Memory B cell (primary cell): ENCODE measurements around the gene RB1.

Source experiments
- ATAC-seq: fragments of 150-1000 bp; cut with Tn5 transposase; 2 replicates; pipeline ENCODE4 v1.10.0; 2021; ENCODE audit warnings: low read depth, mild to moderate bottlenecking, moderate library complexity
- DNase-seq, 2 donors: peaks; one replicate each; pipeline ENCODE4 v3.0.0; 2022; ENCODE audit warnings: low spot score in 2 of 2
- H3K27ac Mint-ChIP-seq: one replicate; pipeline ENCODE4 v1.8.0; 2022; ENCODE audit warnings: mild to moderate bottlenecking, moderate library complexity, mixed read lengths
- H3K27me3 Mint-ChIP-seq: one replicate; pipeline ENCODE4 v1.8.0; 2022; ENCODE audit warnings: mixed read lengths
- H3K36me3 Mint-ChIP-seq: one replicate; pipeline ENCODE4 v1.8.0; 2022; ENCODE audit warnings: mild to moderate bottlenecking, mixed read lengths
- H3K4me1 Mint-ChIP-seq: one replicate; pipeline ENCODE4 v1.8.0; 2022; ENCODE audit warnings: mixed read lengths
- H3K4me3 Mint-ChIP-seq: one replicate; pipeline ENCODE4 v1.8.0; 2022; ENCODE audit warnings: mild to moderate bottlenecking, moderate library complexity, mixed read lengths
- H3K9me3 Mint-ChIP-seq: one replicate; pipeline ENCODE4 v1.8.0; 2022; ENCODE audit warnings: mixed read lengths

The RB1 gene

DNA sequence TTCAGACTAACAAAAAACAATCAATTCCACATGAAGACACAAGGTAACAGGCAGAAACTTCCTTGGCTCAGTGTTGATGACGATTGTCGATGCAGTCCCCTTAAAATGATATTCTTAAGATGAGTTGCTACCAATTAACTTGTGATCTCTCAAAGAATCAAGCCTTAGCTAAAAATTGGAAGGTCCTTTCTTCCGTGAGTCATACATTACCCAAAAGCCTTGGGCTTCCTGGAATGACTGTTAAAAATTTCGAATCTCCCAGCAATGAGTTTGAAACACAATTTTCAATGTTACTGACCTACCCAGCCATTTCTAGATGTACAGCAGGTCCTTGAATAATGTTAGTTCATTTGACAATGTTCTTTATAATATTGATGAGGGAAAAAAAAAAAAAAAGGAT is 28.0 kb upstream of the RB1 start:
- Mint-ChIP-seq H3K4me3 (no peak overlapping the region), H3K27ac (no peak overlapping the region), H3K36me3 (peaks cover 3% of the 10 kb centered on the region), H3K27me3 (no peaks in the 10 kb centered on the region), H3K4me1 (peaks cover 2% of the 10 kb centered on the region), H3K9me3 (no peaks in the 10 kb centered on the region)
- ATAC-seq (no peak), DNase-seq (no peak)

- Mint-ChIP-seq H3K27ac (no peak overlapping the region), H3K4me1 (peaks cover 5% of the 10 kb centered on the region)
Observed at GRCh38 chr13:48278806-48279205, 24.7 kb upstream of the RB1 start.

DNA sequence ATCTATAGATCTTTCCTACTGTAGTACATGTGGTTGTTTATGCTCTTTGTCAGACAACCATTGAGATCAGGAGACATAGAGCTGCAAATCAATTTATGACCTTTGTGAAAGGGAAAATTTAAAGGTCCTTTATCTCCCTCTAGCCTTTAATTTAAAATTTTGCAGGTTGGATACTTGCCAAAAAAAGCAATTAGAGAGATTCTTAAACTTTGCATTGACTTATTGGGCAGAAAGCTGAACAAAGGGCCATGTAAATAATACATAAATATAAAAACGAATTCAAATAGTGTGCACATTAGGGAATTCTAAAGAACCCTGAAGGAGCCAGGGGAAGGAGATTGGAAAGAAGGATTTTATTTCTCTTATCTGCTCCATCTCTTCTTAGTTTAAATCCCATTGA is 22.0 kb upstream of the RB1 start:
- peaks cover 4% of the 10 kb centered on the region for H3K36me3 Mint-ChIP-seq
- H3K9me3 Mint-ChIP-seq: peaks cover 1% of the 10 kb centered on the region
- no peak for ATAC-seq
- H3K4me3 Mint-ChIP-seq: no peak overlapping the region
- H3K4me1 Mint-ChIP-seq: peaks cover 17% of the 10 kb centered on the region
- no peak overlapping the region for H3K27ac Mint-ChIP-seq
- peaks cover 2% of the 10 kb centered on the region for H3K27me3 Mint-ChIP-seq
- DNase-seq: no peak

More at GRCh38 chr13:48278806-48279205, 24.7 kb upstream of the RB1 start:
- H3K27me3 Mint-ChIP-seq: peaks cover 2% of the 10 kb centered on the region
- peaks cover 3% of the 10 kb centered on the region for H3K36me3 Mint-ChIP-seq
- H3K9me3 Mint-ChIP-seq: peaks cover 1% of the 10 kb centered on the region
- DNase-seq: no peak
- no peak overlapping the region for H3K4me3 Mint-ChIP-seq
- no peak for ATAC-seq

DNA sequence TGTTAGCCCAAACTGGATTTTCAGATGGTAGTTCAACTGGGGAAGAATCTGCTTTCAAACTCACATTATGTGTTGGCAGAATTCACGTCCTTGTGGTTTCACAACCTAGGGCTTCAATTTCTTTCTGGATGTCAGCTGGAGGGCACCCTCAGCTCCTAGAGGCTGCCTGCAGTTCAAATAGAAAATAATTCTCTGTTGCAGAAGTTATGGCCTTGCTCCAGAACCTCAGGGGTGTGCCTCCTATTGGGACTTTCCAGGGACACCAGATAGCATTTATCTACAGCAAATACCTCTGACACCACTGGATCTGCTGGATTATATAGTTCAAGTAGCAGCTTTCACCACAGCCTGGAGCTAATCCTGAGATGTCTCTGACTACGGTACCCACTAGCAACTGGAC is 11.8 kb upstream of the RB1 start:
- H3K4me1 Mint-ChIP-seq: peaks cover 13% of the 10 kb centered on the region
- H3K27ac Mint-ChIP-seq: no peak overlapping the region
- DNase-seq: no peak
- H3K9me3 Mint-ChIP-seq: no peaks in the 10 kb centered on the region
- H3K36me3 Mint-ChIP-seq: no peaks in the 10 kb centered on the region
- H3K4me3 Mint-ChIP-seq: no peak overlapping the region
- no peaks in the 10 kb centered on the region for H3K27me3 Mint-ChIP-seq
- no peak for ATAC-seq

- DNase-seq: no peak
- Mint-ChIP-seq H3K4me3 (no peak overlapping the region), H3K27ac (no peak overlapping the region), H3K4me1 (peaks cover 9% of the 10 kb centered on the region), H3K27me3 (no peaks in the 10 kb centered on the region), H3K9me3 (no peaks in the 10 kb centered on the region), H3K36me3 (no peaks in the 10 kb centered on the region)
- no peak for ATAC-seq
Observed at GRCh38 chr13:48292650-48293049, 10.9 kb upstream of the RB1 start.

GRCh38 chr13:48294653-48295052 is 8.9 kb upstream of the RB1 start:
- DNase-seq (no peak), ATAC-seq (no peak)
- no peak overlapping the region for H3K27ac Mint-ChIP-seq
- no peaks in the 10 kb centered on the region for H3K9me3 Mint-ChIP-seq
- H3K4me1 Mint-ChIP-seq: peaks cover 8% of the 10 kb centered on the region
- H3K4me3 Mint-ChIP-seq: no peak overlapping the region
- no peaks in the 10 kb centered on the region for H3K27me3 Mint-ChIP-seq
- no peaks in the 10 kb centered on the region for H3K36me3 Mint-ChIP-seq

- H3K36me3 Mint-ChIP-seq: no peaks in the 10 kb centered on the region
- H3K4me3 Mint-ChIP-seq: no peak overlapping the region
- DNase-seq: no peak
- H3K27ac Mint-ChIP-seq: no peak overlapping the region
- H3K9me3 Mint-ChIP-seq: no peaks in the 10 kb centered on the region
- H3K27me3 Mint-ChIP-seq: no peaks in the 10 kb centered on the region
- no peak for ATAC-seq
- peaks cover 8% of the 10 kb centered on the region for H3K4me1 Mint-ChIP-seq
Observed at GRCh38 chr13:48295271-48295670, 8.3 kb upstream of the RB1 start.

- ATAC-seq (no peak), DNase-seq (no peak)
- H3K4me1 Mint-ChIP-seq: peaks cover 8% of the 10 kb centered on the region
- H3K27me3 Mint-ChIP-seq: no peaks in the 10 kb centered on the region
- no peaks in the 10 kb centered on the region for H3K9me3 Mint-ChIP-seq
- H3K36me3 Mint-ChIP-seq: no peaks in the 10 kb centered on the region
- H3K27ac Mint-ChIP-seq: no peak overlapping the region
- no peak overlapping the region for H3K4me3 Mint-ChIP-seq
Observed at GRCh38 chr13:48296528-48296927, 7.0 kb upstream of the RB1 start.

DNA sequence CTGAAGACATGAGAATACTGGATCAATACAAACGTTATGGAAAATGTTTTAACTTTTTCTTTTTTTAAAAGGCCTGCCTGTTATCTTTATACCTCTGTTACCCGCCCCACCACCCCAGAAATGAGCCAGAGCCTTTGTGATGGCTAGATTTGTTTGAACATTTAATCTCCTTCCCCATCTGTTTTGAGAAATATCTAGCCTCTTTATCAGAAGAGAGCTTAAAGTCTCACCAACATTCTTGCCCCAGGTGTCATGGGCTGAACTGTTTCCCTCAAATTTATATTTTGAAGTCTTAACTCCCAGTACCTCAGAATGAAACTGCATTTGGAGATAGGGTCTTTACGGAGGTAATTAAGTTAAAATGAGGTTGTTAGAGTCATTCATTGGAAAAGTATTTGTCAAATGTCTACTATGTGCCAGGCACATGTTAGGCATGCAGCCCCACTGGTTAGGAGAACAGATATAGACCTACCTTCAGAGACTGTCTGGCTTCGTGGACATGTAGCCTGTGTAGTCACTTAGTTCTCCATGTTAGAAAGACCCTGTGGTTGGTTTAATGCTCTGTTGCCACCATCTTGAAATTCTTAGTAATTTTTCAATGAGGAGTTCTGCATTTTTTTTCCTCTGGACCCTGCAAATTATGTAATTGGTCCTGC is 6.3 kb upstream of the RB1 start:
- H3K27ac Mint-ChIP-seq: no peak overlapping the region
- no peaks in the 10 kb centered on the region for H3K9me3 Mint-ChIP-seq
- no peak overlapping the region for H3K4me3 Mint-ChIP-seq
- H3K27me3 Mint-ChIP-seq: no peaks in the 10 kb centered on the region
- H3K36me3 Mint-ChIP-seq: no peaks in the 10 kb centered on the region
- DNase-seq (no peak), ATAC-seq (no peak)
- H3K4me1 Mint-ChIP-seq: peaks cover 8% of the 10 kb centered on the region

DNA sequence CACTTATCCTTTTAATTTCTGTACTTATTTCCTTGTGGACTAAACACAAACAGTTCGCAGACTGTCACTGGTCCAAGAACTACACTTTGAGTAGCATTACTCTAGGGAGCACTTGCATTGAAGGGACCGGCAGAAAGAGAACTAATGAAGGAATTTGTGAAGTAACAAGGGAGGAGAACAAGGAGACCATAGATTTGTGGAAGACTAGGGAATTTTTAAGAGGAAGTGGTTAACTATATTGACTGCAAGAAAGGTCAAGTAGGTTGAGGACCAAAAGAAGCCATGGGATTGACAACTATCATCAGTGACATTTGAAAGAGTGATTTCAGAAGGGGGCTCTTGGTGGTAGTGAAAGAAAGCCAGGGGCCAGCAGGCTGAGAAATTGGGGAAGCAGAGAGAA is 4.0 kb upstream of the RB1 start:
- no peak overlapping the region for H3K27ac Mint-ChIP-seq
- no peaks in the 10 kb centered on the region for H3K27me3 Mint-ChIP-seq
- no peak for ATAC-seq
- H3K4me1 Mint-ChIP-seq: peaks cover 12% of the 10 kb centered on the region
- no peak overlapping the region for H3K4me3 Mint-ChIP-seq
- no peaks in the 10 kb centered on the region for H3K9me3 Mint-ChIP-seq
- peaks cover 3% of the 10 kb centered on the region for H3K36me3 Mint-ChIP-seq
- no peak for DNase-seq

DNA sequence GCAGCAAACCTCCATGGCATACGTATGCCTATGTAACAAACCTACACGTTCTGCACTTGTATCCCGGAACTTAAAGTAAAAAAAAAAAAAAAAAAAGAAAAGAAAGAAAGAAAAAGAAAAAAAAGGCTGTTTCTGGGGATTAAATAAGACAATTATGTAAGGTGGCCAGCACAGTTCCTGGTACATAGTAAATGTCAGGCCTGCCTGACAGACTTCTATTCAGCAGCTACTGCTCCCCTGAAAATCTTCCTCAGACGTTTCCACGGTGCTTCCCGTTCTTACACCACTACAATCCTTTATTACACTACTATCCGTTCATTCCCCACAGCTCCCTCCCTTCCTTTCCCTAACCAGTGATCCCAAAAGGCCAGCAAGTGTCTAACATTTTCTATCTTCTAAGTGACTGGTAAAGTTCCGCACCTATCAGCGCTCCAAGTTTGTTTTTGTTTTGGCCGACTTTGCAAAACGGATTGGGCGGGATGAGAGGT is 636 bp upstream of the RB1 start:
- Mint-ChIP-seq H3K4me1 (peaks cover 4% of the 10 kb centered on the region), H3K36me3 (peaks cover 17% of the 10 kb centered on the region), H3K27me3 (no peaks in the 10 kb centered on the region), H3K9me3 (no peaks in the 10 kb centered on the region), H3K4me3 (peak overlapping the region; percentile 98), H3K27ac (peak overlapping the region; percentile 100)
- ATAC-seq (no peak), DNase-seq (no peak)

GRCh38 chr13:48304143-48304876 is 759 bp downstream of the RB1 start:
- H3K4me1 Mint-ChIP-seq: peaks cover 4% of the 10 kb centered on the region
- no peaks in the 10 kb centered on the region for H3K9me3 Mint-ChIP-seq
- ATAC-seq (peak; percentile 69), DNase-seq (peak; percentile 71 to 77)
- no peaks in the 10 kb centered on the region for H3K27me3 Mint-ChIP-seq
- peak overlapping the region; percentile 100 for H3K27ac Mint-ChIP-seq
- H3K36me3 Mint-ChIP-seq: peaks cover 21% of the 10 kb centered on the region
- peak overlapping the region; percentile 98 for H3K4me3 Mint-ChIP-seq

- Mint-ChIP-seq H3K9me3 (no peaks in the 10 kb centered on the region), H3K4me3 (no peak overlapping the region), H3K4me1 (peaks cover 21% of the 10 kb centered on the region), H3K27ac (no peak overlapping the region), H3K36me3 (peaks cover 43% of the 10 kb centered on the region), H3K27me3 (no peaks in the 10 kb centered on the region)
- ATAC-seq (no peak), DNase-seq (no peak)
Observed at GRCh38 chr13:48311223-48311622, 7.7 kb downstream of the RB1 start.

DNA sequence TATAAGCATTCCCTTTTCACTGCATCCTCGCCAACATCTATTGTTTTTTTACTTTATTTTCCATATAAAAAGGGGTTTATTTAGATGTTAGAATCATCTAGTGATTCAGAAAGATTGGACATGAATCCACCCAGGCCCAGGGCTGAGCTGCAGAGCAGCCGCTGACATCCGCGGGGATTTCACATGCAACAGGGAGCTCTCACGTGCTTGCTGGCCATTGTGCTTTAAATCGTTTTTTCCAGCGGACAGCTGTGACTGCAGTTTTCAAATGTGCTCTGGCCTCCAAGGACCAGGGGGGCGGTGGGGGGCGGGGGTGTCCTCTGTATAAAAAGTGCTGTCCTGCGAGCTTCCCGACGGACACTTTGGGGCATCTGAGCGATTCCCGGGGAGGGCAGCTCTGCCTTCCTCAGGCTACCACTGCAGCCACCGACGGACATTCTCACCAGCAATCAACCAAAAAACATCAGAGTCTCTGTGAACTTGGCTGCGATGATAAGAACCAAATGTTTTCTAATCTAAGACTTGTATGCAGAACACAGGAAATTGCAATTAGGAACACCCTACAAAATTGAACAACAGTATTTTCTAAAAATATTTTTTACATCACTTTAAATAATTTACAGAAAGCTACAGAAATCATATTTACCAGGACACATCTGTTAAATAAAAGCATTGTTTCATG is 12.6 kb downstream of the RB1 start:
- no peak for ATAC-seq
- peak overlapping the region; percentile 26 for H3K27ac Mint-ChIP-seq
- H3K36me3 Mint-ChIP-seq: peaks cover 55% of the 10 kb centered on the region
- no peak for DNase-seq
- no peaks in the 10 kb centered on the region for H3K27me3 Mint-ChIP-seq
- no peak overlapping the region for H3K4me3 Mint-ChIP-seq
- H3K9me3 Mint-ChIP-seq: no peaks in the 10 kb centered on the region
- H3K4me1 Mint-ChIP-seq: peaks cover 24% of the 10 kb centered on the region
